HG03060 (cell line): Measurements from ENCODE around the gene PRRG4.
"Not testable (repeated sequence)": the region's sequence is repeated elsewhere in the genome, so short reads cannot be mapped to it uniquely, and the experiment has no call there.

Experiments used
- ATAC-seq: cut with Tn5 transposase; IDR thresholded peaks from one replicate; pipeline ENCODE4 v1.9.1; 2021; ENCODE audit warnings: low read depth, moderate number of reproducible peaks; ENCODE audit not compliant: unreplicated experiment

PRRG4 gene

DNA sequence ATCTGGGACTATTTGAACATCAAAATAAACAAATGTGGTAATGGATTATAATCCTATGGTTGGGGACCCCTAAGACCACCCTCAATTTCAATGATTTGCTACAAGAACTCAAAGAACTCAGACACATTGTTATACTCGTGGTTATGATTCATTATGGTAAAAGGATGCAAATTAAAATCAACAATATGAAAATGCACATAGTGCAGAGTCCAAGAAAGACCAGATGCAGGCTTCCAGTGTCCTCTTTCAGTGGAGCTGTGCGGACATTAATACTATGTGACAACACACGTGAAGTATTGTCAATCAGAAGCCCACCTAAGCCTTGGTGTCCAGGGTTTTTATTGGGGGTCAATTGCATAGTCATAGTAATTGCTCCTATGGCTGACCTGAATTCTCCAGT lies 53.7 kb downstream of the PRRG4 start:
- no peak for ATAC-seq

DNA sequence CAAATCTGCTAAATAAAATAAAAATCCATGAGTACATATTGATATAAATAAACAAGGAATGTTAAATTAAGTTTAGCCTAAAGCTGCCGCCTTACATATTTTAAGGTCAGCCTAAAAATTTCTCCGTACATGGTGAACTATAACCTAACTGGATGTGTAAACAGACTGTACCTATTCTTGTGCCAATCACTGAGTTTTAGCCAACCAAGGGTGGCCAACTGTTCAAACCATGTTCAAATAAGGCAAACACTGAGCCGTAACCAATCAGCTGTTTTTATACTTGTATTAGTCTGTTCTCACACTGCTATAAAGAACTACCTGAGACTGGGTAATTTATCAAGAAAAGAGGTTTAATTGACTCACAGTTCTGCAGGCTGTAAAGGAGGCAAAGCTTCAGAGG lies 54.3 kb downstream of the PRRG4 start:
- ATAC-seq, result no peak

DNA sequence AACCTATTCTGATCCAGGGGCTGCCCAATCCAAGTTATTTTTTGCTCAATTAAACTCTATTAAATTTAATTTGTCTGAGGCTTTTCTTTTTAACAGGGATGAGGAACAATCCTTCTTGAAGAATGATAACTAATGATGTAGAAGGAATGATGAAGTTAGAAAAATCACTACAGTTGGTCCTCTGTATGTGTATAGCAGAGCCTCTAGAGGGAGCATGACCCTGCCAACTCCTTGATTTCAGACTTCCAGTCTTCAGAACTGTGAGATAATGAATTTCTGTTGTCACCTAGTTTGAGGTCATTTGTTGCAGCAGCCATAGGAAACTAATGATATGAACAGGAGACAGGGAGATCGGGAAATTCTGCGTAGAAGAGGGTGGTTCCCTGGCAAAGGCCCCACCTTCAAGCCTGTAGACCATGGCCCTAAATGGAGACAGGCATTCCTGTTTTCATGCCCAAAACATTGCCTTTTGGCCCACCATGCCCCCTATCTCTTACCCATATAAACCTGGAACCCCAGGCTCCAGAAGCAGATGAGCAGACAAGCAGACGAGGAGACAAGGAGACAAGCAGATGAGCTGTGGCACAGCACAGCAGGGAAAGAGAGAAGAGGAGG lies 55.1 kb downstream of the PRRG4 start:
- ATAC-seq, result no peak

DNA sequence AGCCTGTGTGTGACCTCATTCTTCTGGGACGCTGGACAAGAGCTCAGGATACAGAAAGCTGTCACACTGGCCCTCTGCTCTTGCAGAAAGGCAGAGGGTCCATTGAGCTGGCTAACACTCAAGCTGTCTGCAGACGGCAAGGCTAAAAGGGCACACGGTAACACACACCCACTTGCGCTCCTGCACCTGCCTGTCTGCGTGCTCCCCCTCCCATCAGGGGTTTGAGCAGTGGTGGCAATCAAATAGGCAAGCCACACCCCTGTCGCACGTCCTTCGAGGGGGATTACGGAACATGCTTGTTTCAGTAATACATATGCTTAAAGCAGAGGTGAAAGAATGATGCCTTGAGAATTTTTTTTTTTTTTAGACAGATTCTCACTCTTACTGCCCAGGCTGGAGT lies 55.8 kb downstream of the PRRG4 start:
- no peak for ATAC-seq

DNA sequence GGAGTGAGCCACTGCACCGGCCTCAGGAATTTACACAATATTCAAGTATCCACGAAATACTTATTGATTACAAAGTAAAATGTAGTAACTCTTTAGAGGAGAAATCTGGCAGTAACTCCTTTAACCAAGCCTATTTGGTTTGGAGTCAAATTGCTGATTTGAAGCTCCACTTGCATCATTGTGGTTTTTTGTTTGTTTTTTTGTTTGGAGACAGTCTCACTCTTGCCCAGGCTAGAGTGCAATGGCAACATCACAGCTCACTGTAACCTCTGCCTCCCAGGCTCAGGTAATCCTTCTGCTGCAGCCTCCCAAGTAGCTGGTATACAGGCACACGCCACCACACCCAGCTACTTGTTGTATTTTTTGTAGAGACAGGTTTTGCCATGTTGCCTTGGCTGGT lies 56.5 kb downstream of the PRRG4 start:
- no peak for ATAC-seq

DNA sequence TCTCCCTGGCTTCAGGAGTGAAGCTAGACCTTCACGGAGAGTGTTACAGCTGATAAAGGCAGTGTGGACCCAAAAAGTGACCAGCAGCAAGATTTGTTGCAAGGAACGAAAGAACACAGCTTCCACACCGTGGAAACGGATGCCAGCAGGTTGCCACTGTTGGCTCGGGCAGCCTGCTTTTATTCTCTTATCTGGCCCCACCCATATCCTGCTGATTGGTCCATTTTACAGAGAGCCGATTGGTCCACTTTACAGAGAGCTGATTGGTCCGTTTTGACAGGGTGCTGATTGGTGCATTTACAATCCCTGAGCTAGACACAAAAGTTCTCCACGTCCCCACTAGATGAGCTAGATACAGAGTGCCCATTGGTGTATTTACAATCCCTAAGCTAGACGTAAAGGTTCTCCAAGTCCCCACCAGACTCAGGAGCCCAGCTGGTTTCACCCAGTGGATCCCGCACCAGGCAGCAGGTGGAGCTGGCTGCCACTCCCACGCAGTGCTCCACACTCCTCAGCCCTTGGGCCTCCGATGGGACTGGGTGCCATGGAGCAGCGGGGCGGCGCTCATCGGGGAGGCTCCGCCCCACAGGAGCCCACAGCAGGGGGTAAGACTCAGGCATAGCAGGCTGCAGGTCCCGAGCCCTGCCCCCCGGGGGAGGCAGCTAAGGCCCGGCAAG lies 58.1 kb downstream of the PRRG4 start:
- not testable (repeated sequence) for ATAC-seq

DNA sequence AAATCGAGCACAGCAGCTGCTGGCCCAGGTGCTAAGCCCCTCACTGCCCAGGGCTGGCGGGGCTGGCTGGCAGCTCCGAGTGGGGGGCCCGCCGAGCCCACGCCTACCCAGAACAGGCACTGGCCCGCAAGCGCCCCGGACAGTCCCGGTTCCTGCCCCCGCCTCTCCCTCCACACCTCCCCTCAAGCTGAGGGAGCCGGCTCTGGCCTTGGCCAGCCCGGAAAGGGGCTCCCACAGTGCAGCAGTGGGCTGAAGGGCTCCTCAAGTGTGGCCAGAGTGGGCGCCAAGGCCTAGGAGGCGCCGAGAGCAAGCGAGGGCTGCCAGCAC lies 58.6 kb downstream of the PRRG4 start:
- ATAC-seq, result not testable (repeated sequence)

DNA sequence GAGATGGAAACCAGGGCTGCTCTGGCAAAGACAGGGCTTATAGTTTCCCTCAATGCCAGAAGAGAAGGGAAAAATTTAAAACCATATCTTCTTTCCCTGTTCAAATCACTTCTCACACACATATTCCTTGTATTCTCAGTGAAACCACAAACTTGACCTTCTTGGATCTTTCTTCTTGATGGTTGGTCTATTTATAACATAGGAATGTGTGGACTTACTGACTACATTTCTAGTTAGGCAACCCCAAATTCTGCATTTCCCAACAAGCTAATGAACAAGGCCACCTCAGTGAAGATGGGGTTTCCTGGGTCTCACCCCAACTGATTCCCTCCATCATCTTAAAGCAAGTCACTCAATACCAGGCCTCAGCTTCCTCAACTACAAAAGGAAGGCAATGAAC lies 59.1 kb downstream of the PRRG4 start:
- no peak for ATAC-seq

DNA sequence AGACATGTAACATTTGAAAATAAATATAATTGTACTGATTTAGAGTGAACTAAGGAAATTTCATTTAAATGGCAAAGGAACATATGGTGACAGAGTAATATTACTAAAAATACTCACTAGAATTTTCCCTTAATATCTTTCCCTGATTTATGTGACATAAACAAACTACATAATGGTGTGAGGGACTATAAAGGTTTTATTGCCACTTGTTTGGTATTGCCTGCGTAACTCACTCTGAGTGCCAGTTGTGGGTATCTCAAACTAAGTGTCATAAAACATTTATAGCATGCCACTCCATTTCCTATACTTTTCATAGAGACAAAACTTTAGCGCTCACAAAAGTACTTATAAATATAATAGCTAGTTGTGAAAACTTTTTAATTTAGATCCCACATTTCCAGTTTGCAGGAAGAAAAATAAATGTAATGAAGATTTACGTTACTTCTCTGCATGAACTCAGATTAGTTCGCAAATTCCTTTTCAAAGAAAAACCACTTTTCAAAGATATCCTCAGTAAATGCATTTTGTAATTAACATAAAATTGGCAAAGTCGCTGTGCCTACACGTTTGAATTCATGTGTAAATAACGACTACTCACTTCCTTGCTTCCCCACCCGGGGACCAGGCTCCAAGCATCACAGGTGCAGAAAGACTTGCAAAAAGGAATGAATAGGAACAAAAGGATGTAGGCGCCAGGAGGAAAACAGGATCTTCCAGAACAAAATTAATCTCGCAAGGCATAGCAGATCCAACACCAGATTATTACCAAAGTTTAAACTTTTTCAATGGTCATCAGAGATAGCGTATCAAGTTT lies 61.3 kb downstream of the PRRG4 start:
- ATAC-seq, result no peak

DNA sequence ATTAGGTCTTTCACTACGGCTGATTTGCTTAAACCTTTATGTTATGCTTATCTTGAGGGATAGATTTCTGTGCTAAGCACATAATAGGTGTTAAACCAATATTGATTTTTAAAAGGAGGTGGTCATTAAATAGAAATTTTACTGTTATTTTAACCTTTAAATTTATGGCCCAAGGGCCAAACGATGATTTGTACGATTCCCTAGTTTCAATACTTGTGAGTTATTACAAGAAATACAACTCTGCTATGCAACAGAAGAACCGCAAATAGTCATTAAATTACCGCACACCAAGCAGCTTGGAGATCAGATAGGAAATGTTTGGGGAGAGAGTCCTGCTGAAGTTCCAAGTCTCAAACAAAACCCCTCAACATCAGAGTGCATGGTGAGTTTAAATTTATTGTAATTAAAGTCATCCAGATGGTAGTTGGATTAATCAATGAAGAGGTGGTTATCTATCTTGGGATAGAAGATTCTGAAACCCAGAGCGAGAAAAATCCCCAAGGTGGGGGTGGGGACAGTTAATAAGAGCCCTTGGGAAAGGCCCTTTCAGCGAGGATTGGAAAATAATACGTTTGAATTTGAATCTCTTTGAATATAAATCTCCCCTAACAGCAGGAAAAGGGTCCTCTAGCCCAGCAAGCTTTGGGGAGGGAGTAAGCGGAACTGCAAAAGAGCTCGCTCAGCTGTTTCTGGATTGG lies 62.1 kb downstream of the PRRG4 start:
- ATAC-seq, result no peak

DNA sequence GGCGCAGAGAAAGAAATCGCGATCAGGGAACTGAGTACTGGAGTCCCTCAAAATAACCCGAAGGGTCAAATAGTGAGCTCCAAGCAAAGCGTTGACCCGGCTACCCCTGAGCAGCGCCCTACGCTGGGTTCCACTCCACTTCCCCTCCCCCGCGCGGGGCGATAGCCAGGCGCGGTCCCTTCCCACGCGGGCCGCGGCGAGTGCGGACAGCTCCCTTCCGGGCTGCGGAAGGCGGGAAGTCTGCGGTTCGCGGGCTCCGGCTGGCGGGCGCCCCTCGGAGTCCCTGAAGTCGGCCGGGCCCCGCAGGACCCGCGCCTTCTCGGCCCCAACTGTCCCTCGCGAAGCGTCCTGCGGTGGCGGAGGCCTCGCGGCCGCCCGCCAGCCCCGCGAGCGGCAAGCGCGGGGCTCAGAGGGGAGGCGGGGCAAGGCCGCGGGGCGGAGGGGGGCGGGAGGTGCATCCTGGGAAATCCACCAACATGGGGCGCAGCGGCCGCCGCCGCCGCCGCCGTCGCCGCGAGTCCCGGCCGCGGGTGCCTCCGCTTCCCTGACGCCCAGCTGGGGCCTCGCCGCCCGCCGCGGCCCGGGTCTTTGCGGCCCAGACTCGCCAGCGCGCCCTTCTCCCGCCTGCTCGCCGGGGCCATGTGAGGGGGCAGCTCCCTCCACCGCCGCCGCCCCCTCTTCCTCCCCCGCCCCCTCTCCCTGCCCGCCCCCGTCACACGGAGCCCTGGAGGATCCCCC lies 62.8 kb downstream of the PRRG4 start, which contains the start of gene QSER1:
Gene QSER1 (plus strand): TSS at position 457 of the 738 bp plus-strand sequence. CDS start 315 bp downstream, outside the sequence.
- ATAC-seq, result no peak

DNA sequence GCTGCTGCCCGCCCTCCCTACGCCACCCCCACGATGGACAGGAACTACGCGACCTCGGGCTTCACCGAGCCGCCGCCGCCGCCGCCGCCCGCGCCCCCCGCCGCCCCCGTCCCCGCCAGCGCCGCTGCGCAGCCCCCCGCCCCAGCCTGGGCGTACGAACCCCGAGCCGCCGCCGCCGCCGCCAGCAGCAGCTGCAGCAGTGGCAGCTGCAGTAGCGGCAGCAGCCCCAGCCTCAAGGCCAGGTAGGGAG lies 63.3 kb downstream of the PRRG4 start:
- ATAC-seq, result no peak

DNA sequence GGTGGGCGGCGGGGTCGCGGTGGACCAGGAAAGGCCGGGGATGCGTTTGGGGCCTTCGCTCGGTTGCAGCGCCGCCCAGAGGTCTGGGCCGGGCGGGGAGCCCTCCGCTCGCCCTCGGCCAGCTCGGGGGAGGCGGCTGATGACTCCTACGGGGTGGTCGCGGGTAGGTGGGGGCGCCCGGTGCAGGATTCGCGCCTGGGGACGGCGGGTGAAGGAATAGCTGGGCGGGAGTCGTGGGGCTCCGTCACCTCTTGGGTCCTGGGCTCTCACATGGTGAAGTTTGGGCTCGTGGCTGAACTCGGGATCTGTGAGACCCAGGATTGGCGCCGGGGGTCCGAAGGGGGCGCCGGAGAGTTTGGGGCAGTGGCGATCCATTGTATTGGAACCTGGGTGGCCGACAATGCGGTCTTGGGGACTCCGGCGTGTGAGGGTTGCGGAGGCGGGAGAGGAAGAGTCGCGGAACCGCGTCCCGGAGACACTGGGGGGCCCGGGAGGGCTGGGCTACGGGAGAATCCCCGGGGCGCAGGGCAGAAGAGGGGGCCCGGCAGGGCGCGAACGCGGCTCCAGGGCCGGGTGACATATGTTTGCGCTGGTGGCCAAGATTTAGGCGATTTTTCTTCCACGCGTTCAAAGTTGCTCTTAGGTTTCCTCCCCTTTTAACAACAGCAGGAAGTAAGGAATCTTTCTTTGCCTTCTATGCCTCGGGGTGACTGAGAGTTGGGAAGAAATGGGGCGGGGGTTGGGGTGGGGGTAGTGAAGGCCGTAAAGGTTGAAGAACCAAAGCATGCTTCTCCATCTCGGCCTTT lies 63.8 kb downstream of the PRRG4 start:
- ATAC-seq, result no peak

DNA sequence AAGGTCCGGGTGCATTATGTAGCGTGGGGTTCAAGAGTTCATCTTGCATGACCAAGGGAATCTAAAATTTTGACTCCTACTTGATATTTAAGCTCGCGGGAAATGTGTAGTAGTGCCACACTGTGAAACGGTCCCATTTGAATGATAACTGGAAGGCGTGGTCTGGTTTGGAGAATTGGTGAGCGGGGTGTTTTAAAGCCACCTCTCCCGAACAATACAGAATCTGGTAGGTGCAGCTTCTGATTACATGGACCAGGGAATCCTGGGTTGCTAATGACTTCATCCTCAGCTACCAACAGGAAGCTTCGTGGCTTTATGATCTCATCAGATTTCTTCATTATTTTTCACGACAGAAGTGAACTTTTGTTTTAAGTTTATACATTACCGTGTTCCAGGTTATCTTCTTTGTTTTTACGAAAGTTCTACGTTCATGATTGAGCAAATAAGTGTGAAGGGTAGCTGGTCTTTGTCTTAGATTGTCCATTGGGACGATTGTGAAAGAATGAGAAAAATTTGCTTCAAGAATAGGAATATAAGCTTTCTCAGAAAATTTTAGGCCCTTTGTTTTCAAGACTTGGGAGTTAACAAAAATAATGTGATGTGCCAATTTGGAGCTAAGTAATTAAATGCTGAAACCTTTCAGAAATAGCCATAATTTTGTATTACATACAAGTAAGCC lies 64.6 kb downstream of the PRRG4 start:
- ATAC-seq, result peak; percentile 37

DNA sequence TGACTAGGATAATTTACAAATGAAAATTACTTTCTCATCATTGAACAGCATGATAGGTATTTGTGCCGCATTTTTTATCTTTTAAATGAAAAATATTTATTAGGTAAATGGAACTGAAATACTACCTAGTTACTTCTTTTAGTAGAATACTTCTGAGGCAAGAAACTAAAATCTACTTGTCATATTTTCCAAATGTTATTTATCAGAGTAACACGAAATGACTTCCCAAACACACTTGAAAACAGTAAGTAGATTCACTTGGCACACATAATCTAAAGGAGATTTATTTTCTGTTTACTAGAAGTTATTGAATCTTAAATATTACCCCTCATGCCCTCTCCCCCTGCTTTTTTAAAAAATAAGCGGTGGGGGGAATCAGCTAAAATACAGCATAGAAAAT lies 65.2 kb downstream of the PRRG4 start:
- ATAC-seq, result no peak

DNA sequence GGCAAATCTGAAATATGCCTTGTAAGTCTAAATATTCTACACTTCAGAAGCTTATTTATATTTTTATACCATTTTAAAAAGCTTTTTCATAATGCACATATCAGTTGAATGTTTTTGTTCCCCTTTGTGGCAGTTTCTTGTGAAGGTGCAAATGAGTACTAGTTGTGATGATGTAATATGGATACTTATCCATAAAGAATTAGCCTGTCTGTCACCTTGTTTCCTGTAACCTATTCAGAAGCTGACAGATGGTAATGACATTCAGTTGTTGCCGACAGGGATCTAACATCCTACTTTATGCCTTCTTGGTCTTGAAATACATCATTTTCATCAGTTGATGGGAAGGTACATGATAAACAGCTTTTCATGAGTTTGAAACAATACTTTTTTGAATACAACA lies 65.7 kb downstream of the PRRG4 start:
- no peak for ATAC-seq

DNA sequence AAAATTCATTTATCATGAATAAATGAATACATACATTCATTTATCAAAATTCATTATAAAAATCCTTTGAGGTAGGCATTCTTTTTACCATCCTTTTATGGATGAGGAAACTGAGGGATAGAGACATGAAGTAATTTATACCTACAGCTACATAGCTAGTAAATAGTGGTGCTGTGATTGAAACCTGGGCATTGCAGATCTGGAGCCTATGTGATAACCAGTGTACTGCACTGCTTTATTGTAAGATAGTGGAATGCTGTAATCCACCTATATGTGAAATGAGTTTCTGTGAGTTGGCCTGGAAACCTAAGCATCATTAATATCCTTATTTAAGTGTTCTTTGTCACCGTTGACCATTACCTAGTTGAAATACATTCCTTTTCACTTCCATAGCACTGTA lies 67.4 kb downstream of the PRRG4 start:
- ATAC-seq, result no peak

DNA sequence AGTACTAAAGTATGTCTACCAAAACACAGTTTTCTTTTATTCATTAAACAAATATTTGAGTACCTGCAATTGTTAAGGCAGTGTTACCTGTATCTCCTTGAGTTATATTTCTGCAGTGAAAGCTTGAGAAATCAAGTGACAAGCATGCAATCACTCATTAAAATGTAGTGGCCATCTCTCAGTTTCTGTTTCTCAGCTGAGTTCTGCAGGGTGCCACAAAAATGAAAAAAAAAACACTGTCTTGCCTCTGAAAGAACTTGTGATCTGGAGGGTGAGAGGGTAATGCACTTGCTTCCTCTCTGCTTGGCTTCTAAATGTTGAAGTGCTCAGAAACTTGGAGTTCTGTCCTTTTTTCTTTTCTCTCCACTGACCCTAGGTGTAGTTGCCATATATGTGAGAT lies 69.7 kb downstream of the PRRG4 start:
- no peak for ATAC-seq

DNA sequence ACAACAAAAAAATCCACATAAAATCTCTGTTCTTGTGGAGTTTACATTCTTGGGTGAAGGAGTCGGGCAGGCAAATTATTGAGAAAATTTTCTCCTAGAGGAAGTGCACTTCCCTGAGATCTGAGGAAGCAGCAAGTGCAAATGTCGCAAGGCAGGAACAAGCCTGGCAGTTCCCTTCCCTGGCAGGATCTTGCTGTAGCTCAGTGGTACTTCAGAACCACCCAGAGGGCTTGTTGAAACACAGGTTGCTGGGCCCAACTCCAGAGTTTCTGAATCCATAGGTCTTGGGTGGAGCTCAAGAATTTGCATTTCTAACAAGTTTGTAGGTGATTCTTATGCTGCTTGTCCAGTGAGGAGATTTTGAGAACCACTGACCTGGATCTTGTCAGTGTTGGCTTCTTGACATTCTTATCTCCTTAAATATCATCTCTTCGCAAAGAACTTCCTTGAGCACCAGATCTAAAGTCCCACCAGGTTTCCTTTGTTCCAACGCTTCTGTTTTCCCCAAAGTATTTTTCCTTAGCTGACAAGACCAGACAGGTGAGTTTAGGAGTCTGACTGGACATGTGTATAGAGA lies 72.5 kb downstream of the PRRG4 start:
- ATAC-seq, result no peak
